Upper lobe of left lung (tissue), 4 donors: ENCODE data around the gene SLC38A9.

Experiments
- CTCF ChIP-seq, 6 experiments: fragments of 450-650 bp in 4 of 6; fragments of 200-600 bp in 2 of 6; sonication (generic) in 2 of 6; IDR thresholded peaks; one replicate each; pipeline ENCODE4 v1.5.1; 2016 to 2019; ENCODE audit warnings: antibody characterized with exemption in 6 of 6
- EP300 ChIP-seq, 4 donors: sonication (generic); formaldehyde crosslinking; IDR thresholded peaks; one replicate each; pipeline ENCODE4 v1.5.1; 2017; ENCODE audit warnings: antibody characterized with exemption in 4 of 4, control low read depth in 2 of 4
- POLR2A ChIP-seq, 4 donors: fragments of 450-650 bp; IDR thresholded peaks; one replicate each; pipeline ENCODE4 v1.5.1; 2016 to 2017; ENCODE audit warnings: antibody characterized with exemption in 4 of 4, mild to moderate bottlenecking in 2 of 4

GRCh38 chr5:55737793-55738192 lies 25.7 kb upstream of the SLC38A9 start, which contains the start of gene DDX4:
- TF ChIP-seq CTCF (IDR thresholded peaks at IDR 0.05), result no peak
- TF ChIP-seq POLR2A (IDR thresholded peaks at IDR 0.05), result no peak
- no peak for TF ChIP-seq EP300 (IDR thresholded peaks at IDR 0.05)
